Middle frontal gyrus (tissue), 1 donor: ENCODE measurements around the gene PGA4.
"Not testable (repeated sequence)": the region's sequence is repeated elsewhere in the genome, so short reads cannot be mapped to it uniquely, and the experiment has no call there.

Experiments used
- DNase-seq: peaks from one replicate; pipeline ENCODE4 v3.0.0-alpha.2; 2015; ENCODE audit warnings: low spot score; ENCODE audit errors: extremely low spot score

The PGA4 gene

DNA sequence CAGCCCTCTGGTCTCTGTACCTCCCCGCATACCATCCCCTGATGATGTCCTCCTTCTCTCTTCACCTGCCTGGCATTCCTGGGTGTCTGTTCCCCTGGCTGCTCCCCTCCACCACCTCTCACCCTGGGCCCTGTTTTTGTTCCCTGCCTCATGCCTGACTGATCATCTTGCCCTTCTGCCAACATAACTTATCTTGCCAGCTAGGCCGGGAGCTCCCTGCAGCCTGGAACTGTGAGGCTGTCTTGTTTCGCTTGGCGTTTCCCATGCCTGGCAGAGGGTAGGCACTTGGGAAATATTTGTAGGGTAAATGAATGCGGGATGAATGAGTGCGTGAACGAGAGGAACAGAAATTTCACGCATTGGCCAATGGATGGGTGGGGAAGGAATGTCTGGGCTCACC lies 27.1 kb downstream of the PGA4 start:
- DNase-seq, result not testable (repeated sequence)

DNA sequence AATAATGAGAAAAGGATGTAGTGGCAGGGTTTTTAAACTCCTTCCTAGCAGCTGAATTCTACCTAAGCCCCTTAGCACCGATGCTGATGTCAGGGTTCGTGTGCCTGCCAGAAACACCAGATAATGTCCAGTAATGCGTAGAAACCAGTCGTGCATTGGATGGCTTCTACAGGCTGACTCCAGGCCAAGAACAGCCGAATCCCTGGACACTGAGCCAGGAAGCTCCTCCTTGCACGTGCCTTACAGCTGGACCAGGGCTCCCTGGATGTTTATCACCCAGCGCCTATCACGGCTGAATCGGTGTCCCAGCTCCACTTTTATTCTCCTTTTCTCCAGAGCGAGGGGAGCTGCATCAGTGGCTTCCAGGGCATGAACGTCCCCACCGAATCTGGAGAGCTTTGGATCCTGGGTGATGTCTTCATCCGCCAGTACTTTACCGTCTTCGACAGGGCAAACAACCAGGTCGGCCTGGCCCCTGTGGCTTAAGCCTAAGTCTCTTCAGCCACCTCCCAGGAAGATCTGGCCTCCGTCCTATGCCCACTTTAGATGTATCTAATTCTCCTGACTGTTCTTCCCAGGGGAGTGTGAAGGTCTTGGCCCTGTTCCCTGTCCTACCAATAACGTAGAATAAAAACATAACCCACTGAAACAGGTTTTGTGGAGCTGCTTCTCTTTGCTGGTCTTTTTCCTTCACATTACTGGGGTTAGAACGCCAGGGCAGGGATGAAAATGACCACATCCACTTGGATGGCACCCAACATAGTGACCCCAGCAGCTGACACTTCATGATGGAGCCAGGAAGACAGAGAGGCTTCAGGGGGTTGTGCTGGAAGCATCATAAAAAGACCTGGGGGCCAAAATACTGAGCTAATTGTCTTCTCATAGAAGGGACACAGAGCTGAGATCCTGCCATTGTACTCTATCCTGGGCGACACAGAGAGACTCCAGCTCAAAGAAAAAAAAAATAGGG lies 28.9 kb downstream of the PGA4 start:
- DNase-seq, result not testable (repeated sequence)

DNA sequence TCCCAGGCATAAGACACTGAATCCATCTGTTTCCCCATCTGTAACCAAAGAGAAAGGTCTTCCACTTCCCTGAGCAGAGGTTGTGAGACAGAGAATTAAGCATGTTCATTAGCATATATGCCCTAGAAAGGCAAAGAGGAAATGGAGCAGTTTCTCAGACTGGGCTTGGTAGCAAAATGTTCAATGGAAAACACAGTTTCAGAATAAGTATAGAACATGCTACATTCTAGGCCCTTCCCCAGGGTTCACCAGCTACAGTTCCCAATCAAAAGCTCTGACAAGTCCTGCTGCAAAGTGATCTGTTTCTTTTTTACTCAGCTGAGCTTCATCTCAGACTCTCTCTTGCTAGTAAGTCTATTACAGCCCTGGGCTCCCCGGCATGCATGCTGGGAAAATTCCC lies 30.2 kb downstream of the PGA4 start:
- DNase-seq, result not testable (repeated sequence)

DNA sequence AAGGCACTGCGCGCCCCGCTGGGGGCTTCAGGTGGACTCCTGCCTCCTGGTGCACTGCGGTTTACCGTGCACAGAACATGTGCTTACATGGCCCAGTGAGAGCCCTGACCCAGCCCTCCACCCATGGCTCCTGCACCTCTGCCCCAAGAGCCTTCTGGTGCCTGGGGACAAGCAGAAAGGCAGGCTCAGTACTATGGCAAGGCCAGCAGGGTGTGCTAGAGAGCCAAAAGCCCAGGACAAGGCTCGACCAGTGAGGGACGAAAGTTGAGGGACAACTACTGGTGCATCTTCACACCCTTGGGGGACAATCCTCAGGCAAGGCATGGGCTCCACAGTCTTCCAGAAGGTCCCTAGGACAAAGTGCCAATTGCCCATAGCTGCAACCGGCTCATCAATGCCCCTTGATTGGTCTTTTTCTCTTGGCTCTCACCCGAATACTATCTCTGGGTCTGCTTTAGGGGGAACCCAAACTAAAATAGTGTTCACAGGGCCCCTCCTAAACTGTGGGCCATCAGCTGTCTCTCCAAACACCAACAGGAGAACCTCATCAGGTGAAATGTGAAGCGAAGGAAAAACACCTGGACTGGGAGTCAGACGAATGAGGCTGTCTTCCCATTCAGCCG lies 32.4 kb downstream of the PGA4 start:
- DNase-seq, result peak; percentile 9

DNA sequence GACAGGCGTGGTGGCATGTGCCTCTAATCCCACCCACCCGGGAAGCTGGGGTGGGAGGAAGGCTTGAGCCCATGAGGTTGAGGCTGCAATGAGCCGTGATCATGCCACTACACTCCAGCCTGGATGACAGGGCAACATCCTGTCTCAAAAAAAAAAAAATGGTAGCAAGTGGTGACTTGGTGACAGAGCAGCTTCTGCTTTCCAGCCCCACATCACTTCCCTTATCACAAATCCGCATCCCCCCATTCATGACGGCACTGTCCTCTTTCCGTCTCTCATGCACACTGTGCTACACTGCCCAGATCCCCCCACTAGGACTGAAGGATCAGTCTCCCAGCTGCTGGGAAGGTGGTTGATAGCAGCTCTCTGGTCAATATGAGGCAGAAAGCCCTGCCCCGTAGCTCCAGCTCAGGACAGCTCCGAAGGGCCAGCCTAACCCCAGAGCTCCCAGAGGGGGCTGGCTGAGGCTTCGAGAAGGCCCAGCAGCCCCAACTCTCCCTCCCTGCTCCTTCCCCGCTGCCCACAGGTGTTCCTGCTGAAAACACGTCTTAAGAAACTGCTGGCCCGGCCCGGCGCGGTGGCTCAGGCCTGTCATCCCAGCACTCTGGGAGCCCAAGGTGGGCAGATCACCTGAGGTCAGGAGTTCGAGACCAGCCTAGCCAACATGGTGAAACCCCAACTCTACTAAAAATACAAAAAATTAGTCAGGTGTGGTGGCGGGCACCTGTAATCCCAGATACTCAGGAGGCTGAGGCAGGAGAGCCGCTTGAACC lies 34.7 kb downstream of the PGA4 start:
- no peak for DNase-seq

DNA sequence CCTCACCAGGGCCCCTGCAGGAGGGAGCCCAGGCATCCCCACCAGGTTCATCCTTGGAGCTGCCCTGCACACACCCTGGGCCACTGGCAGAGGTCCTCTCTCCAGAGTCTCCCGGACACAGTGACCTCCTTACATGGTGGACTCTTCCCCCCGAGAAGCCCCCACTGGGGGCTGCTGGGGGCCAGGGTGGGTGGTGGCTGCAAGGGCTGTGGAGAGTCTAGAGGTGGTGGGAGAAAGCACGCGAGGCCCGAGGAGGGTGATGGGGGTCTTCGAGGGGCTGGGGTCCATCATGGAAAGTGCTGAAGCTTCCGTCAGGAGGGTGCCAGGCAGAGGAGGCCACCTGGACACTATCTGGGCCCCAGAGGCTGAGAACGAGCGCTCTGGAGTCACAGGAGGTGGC lies 36.4 kb downstream of the PGA4 start:
- DNase-seq, result no peak

DNA sequence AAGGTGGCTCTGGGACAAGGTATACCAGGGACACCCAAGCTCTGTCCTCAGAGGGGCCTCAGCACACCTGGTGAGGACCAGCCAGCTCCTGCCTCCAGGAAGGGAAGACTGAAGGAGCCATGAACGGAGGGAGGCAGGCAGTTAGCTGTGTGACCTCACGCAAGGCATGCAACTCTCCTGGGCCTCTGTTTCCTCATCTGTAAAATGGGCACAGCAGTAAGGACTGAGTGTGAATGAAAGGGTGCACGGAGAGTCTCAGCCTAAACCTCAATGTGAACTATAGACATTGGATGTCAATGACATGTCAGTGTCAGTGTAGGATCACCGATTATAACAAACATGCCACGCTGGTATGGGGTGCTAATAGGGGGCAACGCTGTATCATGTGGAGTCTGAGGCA lies 37.2 kb downstream of the PGA4 start:
- DNase-seq, result no peak

DNA sequence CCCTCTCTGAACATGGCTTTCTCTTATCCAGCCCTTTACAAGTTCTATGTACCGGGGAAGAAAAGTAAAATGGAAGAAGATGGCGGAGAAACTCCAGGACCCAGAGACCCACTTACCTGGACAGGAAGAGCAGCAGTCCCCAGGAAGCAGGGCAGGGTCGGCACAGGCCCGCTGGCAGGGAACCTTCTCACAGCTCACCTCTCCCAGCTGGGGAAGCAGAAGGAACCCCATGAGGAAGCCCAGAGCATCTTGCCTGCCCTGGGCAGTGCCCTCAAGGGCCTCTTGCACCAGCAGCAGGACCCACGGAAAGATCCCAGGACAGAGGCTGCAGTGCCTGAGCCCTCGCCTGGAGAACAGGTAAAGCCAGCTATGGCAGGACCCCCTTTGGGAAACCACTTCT lies 42.2 kb downstream of the PGA4 start:
- DNase-seq, result no peak

DNA sequence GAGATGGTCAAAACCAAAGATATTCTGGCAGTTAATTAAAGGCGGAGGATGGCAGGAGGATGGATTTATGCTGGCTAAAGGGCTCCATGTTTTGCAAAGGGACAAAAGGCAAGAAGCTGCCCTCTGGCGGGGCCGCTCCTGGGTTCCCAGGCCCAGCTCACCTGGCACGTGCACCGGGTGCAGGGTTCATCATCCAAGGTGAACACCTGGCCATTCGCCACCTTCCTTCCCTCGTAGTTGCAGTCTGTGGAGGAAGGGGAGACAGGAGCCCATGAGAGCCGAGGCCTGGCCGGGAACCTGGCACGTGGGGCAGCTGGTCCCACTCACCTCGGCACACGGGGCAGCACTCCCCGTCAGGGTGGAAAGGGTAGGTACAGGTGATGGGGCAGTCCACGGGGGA lies 42.6 kb downstream of the PGA4 start:
- DNase-seq, result no peak

DNA sequence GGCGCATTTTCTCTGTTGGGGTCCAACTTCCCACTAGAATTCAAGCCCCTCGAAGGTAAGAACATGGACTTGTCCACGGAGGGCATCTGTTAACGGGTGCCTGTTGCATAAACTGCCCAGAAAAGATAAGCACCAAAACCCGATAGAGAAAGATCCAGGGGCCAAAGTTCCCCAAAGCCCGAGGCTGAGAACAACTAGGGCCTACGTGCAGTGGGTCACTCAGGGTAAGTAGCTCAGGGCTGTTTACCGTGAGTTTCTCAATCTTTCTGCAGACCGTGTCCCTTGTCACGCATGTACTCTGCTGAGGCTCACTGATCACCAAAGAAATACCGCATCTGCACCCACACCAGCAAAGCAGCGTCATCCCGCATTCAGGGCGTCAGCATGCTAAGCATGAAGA lies 43.2 kb downstream of the PGA4 start:
- no peak for DNase-seq

DNA sequence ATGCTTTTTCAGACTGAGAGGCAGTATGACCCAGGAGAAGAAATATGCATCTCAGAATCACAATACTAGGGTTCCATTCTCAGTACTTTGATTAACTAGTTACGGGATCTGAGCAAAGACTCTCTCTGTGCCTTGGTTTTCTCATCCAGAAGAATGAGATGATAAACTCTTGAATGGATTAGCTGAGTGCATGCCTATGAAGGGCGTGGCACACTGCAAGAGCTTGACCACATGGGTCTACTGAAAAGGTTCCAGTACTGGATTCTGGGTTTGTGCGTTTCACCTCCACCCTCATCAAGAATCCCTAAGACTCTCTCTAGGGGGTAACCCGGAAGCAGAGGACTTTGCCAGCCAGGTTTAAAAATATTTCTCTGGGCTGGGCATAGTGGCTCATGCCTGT lies 44.5 kb downstream of the PGA4 start:
- DNase-seq, result no peak

DNA sequence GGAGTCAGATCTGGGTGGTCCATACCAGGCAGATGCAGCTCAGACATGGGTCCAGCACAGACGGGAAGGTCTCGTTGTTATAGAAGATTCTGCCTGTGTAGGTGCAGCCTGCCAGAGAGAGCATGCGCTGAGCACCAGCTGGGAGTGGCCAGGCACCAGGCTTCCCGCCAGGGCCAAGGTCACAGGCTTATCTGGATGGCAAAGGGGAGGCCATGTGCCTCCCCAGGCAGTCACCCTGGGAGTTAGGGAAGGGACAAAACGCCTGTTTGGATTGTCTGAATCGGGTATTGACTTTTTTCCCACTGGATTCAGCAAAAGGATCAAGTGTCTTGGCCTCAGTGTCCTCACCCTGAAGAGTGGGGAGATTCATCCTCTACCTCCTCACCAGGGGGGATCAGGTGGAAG lies 45.3 kb downstream of the PGA4 start:
- no peak for DNase-seq

DNA sequence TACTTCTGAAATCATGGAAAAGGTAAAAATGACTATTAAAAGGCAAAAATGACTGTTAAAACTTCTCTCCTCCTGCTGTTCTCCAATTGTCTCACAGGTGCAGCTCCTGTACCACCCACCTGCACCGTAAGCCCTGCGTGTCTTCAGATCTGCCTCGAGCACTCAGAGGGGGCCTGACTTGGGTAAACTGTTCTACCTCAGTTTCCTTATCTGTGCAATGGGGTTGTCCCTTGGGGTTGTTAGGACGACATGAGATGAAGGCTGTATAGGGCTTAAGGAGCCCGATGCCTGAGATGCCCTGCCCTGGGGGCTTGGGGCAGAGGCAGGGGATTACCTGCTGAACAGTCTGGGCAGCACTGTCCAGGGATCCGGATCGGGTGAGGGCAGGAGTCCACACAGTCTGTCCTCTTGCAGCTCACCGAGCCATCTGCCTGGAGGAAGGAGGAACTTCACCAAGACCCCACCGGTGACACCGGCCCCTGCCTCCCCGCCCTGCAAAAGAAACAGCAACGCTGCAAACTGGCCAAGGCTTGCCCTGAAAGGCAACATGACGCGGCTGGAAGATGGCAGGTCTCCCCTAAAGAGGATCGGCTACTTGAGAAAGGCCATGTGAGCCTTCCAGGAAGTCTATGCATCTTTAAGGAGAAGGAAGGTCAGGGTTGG lies 46.6 kb downstream of the PGA4 start:
- DNase-seq, result no peak

DNA sequence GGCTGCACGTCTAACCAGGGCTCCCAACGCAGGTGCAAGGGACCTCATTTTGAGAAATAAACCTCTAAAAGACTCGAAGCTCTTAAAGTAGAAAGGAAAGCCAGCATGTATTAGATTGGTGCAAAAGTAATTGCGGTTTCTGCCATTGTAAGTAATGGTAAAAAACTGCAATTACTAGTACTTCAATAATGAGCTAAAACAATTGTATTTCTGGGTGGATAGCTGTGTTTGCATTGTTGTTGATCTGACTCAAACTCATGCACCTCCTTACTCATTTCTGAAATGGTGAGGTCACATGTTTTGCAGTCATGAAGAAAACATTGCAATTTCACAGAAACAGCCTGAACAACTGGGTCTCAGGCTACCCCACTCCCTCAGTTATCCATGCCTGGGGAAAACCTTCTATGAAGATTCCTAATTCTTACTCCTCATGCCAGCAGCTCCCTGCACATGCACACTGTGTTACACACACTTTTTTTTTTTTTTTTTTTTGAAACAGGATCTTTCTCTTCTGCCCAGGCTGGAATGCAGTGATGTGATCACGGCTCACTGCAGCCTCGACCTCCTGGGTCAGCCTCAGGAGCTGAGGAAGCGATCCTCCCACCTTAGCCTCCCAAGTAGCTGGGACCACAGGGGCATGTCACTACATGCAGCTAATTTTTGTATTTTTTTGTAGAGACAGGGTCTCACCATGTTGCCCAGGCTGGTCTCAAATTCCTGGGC lies 48.4 kb downstream of the PGA4 start:
- DNase-seq, result no peak

DNA sequence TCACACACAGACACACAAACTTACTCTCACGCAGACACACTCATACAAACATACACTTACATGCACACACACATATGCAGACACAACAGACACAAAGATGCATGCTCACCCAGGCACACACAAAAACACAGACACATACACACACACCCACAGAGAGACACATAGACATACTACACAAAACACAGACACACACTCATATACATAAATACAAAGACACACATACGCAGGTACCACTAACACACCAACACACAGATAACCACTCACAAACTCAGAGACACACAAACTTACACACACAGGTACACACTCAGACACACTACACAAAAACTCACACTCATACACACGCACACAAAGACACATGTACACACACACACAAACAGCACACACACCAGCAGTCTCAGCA lies 50.6 kb downstream of the PGA4 start:
- no peak for DNase-seq

DNA sequence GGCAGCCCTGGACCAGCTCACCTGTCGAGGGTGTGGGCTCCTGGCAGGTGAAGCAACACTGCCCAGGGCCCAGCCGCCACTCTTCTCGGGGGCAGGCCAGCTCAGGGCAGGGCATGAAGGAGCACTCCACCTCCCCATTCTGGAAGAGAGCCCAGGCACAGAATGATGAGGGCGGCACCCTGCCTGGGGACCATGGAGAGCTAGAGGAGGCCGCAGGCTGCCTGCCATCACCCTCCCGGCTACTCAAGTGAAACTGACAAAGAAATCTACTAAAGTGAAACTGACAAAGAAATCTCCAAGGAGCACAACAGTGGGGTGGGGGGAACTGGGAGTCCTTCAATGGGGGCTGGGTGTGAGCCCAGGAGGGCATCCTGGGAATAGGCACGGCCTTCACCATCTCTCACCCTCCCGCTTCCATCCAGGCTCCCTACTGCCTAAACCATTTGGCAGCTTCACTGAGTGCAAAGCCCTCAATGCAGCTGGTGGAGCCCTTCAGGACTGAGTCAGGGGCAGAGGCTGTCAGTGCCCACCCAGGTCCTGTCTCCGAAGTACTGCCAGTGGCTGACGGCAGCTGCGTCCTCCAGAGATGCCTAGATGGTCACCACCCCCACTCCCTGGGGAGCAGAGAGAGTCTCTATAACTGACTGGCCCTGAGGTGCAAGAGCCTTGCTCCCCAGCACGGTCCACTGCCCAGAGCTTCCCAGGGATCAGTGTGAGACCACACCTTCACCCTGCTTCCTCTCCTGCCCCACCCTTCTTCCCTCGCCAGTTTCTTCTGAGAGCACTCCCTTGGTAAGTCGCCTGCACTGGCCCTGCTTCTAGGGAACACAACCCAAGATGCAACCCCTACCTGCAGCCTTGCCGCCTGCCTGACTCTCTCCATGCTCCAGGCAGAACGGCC lies 51.3 kb downstream of the PGA4 start:
- DNase-seq, result peak; percentile 13

DNA sequence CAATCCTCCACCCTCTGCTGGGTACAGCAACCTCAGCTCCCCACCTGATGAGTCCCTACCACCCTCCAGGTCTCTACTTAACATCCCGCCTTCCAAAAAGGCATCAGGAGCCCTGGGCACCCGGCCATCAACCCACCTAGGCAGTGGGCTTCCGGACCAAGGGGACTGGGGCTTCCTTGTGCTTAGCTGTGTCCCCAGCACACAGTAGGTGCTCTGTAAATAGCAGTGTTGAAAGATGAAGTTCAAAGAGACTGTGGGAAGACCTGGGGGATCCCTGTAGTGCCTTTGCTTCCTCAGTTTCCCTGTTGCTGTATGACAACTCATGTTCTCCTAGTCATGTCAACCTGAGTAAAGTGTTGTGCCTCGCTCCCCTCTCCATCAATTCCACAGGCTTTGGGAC lies 51.9 kb downstream of the PGA4 start:
- no peak for DNase-seq

DNA sequence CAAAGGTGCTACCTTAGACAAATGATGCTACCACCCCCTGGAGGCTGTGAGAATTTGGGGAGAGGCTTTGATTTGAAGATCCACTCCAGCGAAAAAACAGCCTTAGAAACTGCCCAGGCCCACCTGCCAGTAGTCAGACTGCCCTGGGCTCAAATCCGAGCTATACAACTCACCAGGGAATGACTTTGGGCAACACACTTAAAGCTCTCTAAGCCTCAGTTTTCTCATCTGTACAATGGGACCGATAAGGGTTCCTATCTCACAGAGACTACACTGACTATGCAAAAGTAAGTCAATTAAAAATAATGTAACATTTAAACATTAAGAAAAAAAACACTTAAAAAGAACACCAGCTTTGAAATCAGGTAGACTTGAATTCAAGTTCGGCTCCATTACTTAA lies 53.0 kb downstream of the PGA4 start:
- no peak for DNase-seq

DNA sequence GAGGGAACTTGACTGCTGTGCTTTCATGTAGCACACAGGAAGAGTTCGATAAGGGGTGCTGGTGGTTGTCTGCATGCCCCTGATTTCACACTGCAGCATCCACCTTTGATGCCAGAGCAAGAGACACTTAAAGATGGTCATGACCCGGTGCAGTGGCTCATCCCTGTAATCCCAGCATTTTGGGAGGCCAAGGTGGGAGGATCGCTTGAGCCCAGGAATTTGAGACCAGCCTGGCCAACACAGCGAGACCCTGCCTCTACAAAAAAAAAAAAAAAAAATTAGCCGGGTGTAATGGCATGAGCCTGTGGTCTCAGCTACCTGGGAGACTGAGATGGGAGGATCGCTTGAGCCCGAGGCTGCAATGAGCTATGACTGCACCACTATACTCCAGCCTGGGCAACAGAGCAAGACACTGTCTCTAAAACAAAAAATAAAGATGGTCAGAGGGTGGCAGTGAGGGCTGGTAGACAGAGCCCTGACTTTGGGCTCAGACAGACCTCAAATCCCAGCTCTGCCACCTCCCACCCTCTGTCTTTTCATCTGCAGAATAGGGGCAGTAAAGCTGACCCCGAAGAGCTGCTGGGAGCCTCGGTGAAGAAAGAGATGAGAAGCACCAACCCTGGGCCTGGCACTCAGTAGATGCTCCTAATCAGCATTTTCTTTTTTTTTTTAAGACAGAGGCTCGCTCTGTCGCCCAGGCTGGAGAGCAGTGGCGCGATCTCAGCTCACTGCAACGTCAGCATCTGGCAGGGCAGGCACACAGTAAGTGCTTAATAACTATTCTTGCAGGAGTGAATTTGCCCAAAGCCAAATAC lies 55.2 kb downstream of the PGA4 start:
- peak; percentile 6 for DNase-seq
